ENCODE data around the gene ZFYVE27.

ZFYVE27 gene

DNA sequence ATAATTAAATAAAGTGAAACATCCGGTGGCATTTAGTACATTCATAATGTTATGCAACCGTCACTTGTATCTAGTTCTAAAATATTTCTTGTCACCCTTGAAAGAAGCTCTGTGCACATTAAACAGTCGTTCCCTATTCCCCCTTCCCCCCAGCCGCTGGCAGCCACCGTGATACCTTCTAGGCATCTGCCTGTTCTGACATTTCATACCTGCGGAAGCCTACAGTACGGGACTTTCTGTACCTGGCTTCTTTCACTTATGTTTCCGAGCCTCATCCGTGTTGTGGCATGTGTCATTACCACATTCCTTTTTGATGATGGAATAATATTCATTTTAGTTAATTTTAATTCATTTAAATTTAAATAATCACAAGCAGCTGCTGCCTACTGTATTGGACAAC is 48.8 kb downstream of the ZFYVE27 start:
- Histone ChIP-seq H3K4me3 (ENCODE audit: low read depth, low read length) (no peak overlapping the region), H3K4me1 (no peaks in the 10 kb centered on the region), H3K27me3 (ENCODE audit: control insufficient read depth, insufficient read depth, low read length) (no peaks in the 10 kb centered on the region), H2AFZ (no peak overlapping the region), H3K4me2 (ENCODE audit: low read length) (no peak overlapping the region), H3K9ac (no peak overlapping the region), H3K36me3 (ENCODE audit: control insufficient read depth, insufficient read depth, low read length) (no peaks in the 10 kb centered on the region), H3K9me3 (ENCODE audit: control insufficient read depth, low read length) (no peaks in the 10 kb centered on the region), H3K27ac (no peak overlapping the region), H3K79me2 (no peaks in the 10 kb centered on the region)
- no peak for TF ChIP-seq CTCF (IDR thresholded peaks at IDR 0.05)

- Histone ChIP-seq H3K4me2 (ENCODE audit: low read length) (no peak overlapping the region), H3K9me3 (ENCODE audit: control insufficient read depth, low read length) (no peaks in the 10 kb centered on the region), H3K36me3 (ENCODE audit: control insufficient read depth, insufficient read depth, low read length) (no peaks in the 10 kb centered on the region), H3K27me3 (ENCODE audit: control insufficient read depth, insufficient read depth, low read length) (no peaks in the 10 kb centered on the region), H3K4me1 (no peaks in the 10 kb centered on the region), H3K27ac (no peak overlapping the region), H2AFZ (no peak overlapping the region), H3K79me2 (no peaks in the 10 kb centered on the region), H3K4me3 (ENCODE audit: low read depth, low read length) (no peak overlapping the region), H3K9ac (no peak overlapping the region)
- no peak for TF ChIP-seq CTCF (IDR thresholded peaks at IDR 0.05)
Measured at GRCh38 chr10:97788552-97789442, 51.9 kb downstream of the ZFYVE27 start.

DNA sequence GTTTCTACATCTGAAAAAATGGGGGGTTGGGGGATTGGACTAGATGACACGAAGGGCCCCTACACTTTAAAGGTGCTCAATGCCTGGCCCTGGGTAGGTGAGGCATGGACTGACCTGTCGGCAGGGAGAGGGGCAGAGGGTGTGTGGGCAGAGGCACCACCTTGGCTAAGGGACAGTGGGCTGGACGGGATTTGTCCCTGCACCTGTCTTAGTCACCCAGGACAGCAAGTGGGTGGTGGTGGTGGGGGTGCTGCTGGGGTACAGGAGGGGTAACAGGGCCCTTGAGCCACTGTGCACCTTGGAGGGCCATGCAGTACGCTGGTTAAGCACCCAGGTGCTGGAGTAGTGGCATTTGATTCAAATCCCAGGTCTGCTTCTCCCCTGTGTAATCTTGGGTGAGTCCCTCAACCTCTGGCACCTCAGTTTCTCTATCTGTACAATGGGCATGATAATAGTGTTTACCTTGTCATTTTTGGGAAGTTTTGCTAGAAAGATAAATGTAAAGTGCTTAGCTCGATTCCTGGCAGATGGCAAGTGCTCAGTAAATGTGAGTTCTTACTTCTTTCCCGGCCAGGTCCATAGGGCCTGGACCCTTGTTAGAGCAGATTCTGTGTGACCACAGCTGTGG is 53.0 kb downstream of the ZFYVE27 start:
- no peak overlapping the region for H3K4me3 ChIP-seq (ENCODE audit: low read depth, low read length)
- H3K4me2 ChIP-seq (ENCODE audit: low read length): no peak overlapping the region
- no peaks in the 10 kb centered on the region for H3K4me1 ChIP-seq
- H2AFZ ChIP-seq: no peak overlapping the region
- no peaks in the 10 kb centered on the region for H3K79me2 ChIP-seq
- H3K9me3 ChIP-seq (ENCODE audit: control insufficient read depth, low read length): no peaks in the 10 kb centered on the region
- H3K27me3 ChIP-seq (ENCODE audit: control insufficient read depth, insufficient read depth, low read length): no peaks in the 10 kb centered on the region
- TF ChIP-seq CTCF (IDR thresholded peaks at IDR 0.05): no peak
- no peak overlapping the region for H3K27ac ChIP-seq
- H3K9ac ChIP-seq: no peak overlapping the region
- H3K36me3 ChIP-seq (ENCODE audit: control insufficient read depth, insufficient read depth, low read length): no peaks in the 10 kb centered on the region

GRCh38 chr10:97791824-97792721 is 55.1 kb downstream of the ZFYVE27 start:
- TF ChIP-seq CTCF (IDR thresholded peaks at IDR 0.05): peak; percentile 87
- Histone ChIP-seq H3K4me2 (ENCODE audit: low read length) (no peak overlapping the region), H3K4me1 (no peaks in the 10 kb centered on the region), H3K27me3 (ENCODE audit: control insufficient read depth, insufficient read depth, low read length) (no peaks in the 10 kb centered on the region), H2AFZ (no peak overlapping the region), H3K79me2 (no peaks in the 10 kb centered on the region), H3K36me3 (ENCODE audit: control insufficient read depth, insufficient read depth, low read length) (no peaks in the 10 kb centered on the region), H3K27ac (no peak overlapping the region), H3K9ac (no peak overlapping the region), H3K4me3 (ENCODE audit: low read depth, low read length) (no peak overlapping the region), H3K9me3 (ENCODE audit: control insufficient read depth, low read length) (no peaks in the 10 kb centered on the region)
